NCI-H146 (cell line): ENCODE results near the gene LNPEP.

Source experiments
- DNase-seq: peaks from one replicate; lab custom pipeline; 2025; lab: John Stamatoyannopoulos, UW

LNPEP gene

DNA sequence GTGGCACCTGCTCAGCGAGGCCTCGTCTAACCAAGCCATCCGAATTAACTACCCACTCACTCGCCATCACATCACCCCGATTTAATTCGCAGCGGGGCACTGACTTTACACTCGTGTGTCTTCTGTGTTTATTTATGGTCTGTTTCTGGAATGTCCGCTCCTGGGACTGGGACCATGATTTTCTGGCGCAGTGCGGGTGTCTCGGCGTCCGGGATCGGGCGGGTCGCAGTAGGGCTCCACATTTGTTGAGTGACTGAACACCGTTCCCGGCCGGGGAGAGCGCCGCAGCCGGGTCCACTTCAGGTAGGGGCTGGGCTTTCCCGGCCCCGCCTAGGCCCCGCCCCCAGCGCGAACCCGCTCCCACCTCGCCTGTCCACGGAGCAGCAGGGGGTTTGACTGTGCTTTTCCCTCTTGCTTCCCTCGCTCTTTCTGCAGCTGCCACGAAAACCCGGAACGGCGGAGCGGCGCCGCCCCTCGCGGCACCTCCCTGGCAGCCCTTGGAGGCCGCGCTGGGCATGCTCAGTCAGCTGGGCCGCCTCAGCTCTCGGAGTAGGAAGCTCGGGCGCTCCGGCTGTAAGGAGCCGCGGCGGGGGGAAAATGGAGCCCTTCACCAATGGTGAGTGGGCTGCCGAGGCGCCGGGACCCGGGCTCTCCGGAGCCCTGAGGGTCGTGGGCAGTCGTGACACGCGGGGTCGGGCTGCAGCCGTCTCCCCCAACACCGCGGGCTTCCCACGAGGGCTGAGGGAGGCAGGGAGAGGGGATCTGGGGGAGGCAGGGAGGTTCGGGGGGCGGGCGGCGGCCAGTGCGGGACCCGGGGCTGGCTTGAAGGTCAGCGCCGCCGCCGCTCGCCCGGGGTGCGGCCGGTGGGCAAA, at the start of gene LNPEP:
LNPEP (plus strand) TSS at position 522 of the 872 bp plus-strand sequence; CDS start at position 598, 76 bp downstream.
- DNase-seq, result peak; percentile 96

DNA sequence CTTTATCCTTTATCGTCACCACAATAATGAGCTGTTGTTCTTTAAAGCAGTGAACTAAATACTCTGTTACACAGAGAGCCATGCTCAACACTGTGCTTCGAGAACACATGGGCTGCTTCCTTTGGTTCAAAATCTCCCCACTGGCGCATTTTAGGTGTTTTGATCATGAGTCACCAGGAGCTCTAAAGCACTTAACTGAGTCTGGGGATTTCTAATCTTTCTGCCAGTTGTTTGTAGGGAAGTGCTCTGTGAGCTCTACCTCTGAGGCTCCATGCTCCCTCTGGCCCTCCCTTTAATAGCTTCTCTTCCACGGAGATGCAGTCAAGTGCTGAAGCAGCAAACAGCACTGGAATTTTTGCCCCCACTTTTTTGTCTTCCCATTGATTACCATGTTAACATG, 42.5 kb upstream of the LNPEP start:
- no peak for DNase-seq

DNA sequence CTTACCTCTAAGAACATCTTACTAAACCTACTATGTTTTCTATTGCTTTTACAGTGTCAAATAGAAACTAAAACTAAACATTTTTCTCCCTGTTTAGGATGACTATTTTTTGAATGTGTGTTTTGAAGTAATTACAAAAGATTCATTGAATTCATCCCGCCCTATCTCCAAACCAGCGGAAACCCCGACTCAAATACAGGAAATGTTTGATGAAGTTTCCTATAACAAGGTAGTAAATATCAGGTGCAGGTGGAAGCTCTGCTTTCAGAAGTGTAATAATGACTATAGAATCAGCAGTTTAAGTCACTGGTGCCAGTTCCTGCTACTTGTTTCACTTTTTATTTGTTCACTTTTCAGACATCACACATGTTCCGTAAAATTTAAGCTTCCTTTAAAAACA, 39.6 kb upstream of the LNPEP start:
- no peak for DNase-seq

DNA sequence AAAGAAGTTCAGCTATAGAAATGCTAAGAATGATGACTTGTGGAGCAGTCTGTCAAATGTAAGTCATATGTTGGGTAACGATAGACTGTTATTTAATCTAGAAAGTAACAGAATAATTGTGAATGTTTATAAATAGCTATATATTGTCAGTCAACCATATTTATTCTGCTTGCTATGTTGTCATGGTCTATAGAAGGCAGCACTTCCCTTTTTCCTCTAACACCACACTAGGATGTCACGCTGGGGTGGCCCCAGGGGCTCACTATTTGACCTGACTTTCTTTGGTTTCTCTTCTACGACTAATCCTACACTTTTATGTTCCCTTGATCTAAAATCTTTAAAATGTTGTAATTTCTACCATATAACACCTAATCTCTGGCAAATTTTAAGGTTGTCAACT, 39.1 kb upstream of the LNPEP start:
- no peak for DNase-seq

DNA sequence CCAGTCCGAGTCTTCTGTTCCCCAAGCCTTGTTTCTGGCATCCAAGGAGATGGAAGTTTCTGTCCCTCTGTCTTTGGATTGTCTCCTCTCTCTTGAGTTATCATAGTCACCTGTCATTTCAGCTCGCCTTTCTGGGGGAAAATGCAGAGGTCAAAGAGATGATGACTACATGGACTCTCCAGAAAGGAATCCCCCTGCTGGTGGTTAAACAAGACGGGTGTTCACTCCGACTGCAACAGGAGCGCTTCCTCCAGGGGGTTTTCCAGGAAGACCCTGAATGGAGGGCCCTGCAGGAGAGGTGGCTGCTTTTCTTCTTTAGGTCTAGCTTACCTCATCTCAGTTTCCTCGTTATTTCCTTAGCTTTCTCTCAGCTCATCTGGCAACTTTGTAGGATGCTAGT, 34.5 kb upstream of the LNPEP start:
- no peak for DNase-seq

DNA sequence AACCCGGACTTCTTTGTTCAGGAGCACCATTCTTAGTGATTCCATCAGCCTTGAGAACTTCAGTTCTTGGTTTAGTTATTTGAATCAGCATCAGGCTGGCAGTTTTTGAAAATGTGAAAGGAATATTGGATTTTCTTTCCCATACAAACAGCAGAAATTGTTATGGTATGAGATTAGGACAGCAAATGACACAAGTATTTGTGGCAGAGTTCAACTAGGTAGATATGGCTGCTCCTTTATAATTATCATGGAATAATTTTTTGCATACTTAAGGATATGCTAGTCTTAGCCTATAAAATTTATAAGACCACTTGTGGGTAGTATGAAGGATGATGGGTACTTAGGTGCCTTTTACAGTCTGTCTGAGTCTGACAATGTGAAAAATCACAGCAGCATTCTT, 34.0 kb upstream of the LNPEP start:
- DNase-seq, result no peak

DNA sequence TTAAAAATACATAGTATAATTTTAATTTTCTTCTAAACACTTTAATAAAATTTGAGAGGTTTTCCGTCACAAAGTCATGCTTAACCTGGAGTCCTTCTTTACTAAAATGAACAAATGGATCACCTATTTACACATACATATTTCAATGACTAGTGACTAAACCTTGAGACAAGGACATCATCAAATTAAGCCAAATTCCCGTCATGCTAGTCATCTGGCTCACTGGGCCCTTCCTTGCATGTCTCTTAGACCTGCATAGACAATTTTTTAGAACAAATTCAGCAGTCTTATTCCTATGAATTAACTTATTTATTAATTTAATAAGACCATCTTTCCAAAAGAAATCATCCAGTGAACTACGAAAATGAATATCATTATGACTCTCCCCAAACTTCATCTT, 33.0 kb upstream of the LNPEP start:
- DNase-seq, result no peak

DNA sequence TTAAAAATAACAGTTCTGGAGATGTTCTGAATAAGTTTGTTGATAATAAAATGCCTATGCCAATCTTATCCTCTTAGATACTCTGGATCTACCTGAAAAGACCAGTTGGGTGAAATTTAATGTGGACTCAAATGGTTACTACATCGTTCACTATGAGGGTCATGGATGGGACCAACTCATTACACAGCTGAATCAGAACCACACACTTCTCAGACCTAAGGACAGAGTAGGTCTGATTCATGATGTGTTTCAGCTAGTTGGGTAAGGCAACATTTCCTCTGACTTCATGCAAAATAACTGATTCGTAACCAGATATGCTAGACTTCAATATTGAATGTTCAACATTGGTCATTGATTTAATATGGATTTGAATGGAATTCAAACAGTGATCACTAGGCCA, 32.6 kb upstream of the LNPEP start:
- DNase-seq, result no peak

DNA sequence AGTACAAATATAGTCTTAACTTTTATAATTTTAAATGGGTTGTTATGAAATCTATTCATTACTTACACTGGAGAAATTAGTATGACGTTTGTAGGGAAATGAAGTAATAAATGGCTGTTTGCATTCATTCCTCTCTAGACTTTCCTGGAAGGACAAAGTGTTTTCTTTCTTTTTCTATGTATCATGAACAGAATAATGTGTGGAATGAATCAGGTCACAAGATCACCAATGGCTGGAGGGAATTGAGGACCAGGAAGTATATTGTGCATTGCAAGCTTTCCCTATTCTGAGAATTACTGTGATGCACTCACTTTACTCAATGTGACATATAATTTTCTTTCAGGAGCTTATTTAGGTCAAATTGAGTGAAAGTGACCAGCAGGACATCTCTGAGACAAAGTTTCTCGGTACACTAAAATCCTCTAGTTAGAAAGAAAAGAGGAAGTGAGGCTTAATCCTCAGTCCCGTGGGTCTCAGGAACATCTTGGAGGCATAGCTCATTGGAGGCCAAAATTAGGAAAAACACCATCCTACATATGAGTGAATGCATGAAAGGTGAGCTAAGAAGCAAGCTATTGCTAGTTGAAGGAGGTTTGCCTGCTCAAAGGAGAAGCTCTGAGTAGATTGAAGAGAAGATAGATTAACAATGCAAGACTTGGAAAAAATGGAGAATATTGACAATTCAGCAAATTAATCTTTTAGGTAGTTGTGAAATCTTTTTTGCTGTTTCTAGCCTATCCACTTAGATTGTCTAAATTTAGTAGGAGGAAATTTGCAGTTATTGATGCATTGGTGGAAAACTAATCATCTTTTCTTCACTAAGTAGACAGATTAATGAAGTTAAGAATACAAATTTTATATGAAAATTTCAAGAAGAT, 31.6 kb upstream of the LNPEP start:
- no peak for DNase-seq

DNA sequence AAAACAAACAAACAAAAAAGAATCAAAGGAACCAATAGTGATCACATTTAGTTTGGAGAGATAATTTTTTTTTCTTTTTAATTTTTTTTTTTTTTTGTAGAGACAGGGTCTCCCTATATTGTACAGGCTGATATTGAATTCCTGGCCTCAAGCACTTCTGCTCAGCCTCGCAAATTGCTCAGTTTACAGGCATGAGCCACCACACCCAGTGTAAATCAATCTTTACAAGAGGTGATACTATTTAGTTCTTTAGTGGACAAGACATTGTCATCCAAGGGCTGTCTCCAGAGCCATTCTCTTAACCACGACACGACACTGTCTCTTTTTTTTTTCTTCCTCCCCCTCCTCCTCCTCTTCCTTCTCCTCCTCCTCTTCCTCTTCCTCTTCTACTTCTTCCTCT, 30.0 kb upstream of the LNPEP start:
- no peak for DNase-seq

DNA sequence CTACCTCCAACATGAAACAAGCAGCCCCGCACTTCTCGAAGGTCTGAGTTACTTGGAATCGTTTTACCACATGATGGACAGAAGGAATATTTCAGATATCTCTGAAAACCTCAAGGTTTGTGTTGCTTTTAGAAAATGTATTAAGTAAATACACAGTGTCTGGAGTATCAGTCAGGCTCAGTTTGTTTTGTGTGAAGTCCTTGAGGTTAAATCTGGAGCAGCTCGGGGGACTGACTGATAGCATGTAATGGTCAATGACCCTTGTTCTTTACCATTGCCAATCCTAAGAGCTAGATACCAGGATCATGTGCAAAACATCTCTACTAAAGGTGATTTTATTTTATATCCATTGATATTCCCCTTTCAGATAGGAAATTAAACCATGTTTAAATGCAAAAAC, 26.9 kb upstream of the LNPEP start:
- DNase-seq, result no peak

DNA sequence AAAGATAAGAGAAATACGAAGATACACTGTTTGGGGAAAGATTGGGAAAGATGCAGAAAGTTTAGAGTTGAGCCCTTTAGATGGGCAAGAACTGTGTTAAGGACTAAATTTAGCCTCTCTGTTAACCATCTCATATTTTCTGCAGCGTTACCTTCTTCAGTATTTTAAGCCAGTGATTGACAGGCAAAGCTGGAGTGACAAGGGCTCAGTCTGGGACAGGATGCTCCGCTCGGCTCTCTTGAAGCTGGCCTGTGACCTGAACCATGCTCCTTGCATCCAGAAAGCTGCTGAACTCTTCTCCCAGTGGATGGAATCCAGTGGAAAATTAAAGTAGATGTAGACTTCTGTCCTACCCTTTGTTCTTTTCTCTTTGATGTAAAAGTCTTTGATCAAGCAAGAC, 26.4 kb upstream of the LNPEP start:
- DNase-seq, result no peak

DNA sequence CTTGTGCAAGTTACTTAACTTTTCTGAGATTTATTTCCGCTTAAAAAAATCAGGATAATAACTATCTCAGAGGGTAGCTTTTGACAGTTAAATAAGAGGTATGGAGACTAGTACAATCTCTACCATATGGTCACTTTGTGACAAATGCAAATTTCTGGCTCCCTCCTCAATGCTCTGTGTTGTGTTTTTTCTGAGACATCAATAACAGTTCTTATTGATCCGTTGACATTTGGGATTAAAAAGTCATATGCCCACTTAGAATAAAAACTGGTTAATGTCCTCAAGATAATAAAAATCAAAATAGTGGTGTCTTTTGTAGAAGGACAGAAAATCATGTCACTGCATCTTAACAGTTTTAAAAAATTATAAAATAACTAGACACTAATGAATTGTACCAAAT, 24.7 kb upstream of the LNPEP start:
- DNase-seq, result no peak

DNA sequence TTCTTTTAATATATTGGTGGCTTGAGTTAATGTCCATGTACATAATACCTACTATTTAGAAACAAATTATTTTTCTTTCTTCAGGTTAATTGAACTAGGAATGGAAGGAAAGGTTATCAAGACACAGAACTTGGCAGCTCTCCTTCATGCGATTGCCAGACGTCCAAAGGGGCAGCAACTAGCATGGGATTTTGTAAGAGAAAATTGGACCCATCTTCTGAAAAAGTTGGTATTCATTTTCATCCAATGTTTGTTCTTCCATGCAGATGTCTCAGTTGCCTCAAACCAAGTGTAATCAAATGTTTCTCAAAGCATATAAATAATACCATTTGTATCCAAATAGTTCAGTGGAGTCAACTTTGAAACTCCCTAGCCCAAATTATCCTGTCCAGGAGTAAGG, 22.6 kb upstream of the LNPEP start:
- no peak for DNase-seq

DNA sequence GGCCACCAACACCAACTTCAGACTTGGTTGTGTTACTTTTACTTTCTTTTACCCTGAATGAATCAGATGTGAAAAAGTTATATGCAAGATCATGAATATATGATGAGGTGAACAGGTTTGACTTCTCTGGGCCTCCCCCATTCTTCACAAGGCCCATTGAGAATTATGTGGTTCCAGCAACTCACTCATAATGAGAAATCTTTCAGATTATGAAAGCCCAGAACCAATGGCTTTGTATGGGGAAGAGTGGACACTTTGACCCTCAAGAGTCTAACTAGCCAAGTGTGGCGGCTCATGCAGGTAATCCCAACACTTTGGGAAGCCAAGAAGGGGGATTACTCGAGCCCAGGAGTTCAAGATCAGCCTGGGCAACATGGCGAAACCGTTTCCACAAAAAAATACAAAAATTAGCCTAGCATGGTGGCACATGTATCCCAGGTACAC, 16.1 kb upstream of the LNPEP start:
- DNase-seq, result no peak

DNA sequence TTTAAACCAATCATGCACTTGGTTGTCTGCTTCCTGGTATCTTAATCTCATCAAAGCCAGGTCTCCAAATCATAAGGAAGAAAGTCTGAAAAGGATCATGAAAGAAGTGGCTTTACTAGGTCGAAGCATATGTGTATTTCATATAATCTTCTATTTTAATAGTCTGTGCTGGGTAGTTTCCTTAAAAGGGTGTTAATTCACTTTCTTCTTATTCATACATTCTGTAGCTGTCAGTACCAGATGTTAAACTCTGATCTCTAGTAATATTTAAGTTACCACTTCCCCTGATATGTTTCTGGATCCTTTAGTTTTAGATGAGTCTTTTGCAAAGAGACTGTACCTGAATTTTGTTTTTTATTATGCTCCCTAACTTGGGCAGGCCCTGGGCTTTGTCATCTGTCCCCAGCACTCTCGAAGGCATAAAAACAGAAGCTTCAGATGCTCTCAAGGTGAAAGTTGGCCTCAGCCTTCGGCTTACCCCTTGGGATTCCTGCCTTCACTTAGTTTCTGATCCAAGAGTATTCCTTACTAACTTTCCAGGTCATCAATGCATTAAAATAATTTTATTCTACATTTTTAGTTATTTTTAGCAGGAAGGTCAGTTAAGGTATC, 15.0 kb upstream of the LNPEP start:
- no peak for DNase-seq

DNA sequence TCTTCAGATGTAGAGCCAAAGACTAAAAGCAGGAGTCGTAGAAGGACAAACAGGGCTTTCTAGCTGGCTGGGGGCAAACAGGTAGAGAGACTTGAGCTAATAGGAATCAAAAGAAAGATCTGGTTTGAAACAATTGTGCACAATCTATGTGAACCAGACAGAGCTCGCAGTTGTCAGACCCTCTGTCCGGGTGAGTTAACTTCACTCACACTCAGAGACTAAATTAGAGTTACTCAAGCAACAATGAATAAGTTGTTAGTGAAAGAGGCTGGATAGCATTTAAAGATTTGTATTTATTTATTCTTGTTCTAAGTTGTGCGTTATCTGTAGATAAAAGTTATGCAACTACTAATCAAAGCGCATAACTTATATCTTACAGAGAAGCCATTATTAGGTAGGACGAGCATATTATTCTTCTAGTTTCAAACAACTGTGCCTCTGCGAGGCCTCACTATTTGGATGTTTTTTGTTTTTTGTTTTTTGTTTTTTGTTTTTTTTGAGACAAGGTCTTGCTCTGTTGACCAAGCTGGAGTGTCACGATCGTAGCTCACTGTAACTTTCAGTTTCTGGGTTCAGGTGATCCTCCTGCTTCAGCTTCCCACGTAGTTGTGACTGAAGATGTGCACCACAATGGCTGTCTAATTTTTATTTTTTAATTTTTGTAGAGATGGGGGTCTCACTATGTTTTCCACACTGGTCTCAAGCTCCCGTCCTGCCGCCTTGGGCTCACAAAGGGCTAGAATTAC, 13.2 kb upstream of the LNPEP start:
- DNase-seq, result no peak

DNA sequence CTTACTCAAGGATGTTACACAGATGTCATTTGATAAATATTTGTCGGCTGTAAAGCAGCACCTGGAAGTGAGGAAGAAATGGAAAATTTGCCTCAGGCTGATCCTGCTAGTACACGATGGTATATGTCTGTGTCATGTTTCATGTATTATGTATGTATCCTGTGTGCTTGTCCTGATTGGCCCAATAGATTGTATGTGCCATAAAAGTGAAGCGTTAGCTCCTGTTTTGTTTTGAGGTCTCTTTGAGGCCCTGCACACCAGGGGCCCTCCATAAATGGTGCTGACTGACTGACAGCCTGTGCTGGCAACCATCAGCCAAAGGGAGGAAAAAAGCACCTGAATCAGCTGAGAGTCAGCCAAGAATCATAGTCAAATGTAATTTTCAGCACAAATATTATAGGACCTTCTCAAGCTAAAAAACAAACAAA, 11.8 kb upstream of the LNPEP start:
- peak; percentile 14 for DNase-seq

DNA sequence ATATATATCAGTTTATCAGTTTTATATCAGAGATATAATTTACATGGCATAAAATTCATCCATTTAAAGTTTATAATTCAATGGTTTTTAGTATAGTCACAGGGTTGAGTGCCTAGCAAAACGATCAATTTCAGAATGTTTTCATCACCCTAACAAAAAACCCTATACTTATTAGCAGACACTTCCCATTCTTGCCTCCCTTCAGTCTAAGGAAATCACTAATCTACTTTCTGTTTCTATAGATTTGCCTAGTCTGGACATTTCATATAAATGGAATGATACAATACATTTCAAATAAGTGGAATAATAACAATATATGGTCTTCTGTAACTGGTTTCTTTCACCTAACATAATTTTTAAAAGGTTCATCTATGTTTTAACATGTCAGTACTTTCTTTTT, 9.6 kb upstream of the LNPEP start:
- no peak for DNase-seq

DNA sequence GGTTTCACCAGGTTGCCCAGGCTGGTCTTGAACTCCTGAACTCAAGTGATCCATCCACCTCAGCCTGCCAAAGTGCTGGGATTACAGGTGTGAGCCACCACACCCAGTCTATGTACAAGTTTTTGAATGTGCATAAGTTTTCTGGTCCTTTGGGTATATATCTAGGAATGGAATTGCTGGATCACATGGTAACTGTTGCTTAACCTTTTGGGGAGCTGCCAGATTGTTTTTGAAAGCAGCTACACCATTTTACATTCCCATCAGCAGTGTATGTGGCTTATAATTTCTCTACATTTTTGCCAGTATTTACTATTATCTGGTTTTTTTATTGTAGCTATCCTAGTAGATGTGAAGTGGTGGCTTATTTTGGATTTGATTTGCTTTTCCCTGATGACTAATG, 8.9 kb upstream of the LNPEP start:
- no peak for DNase-seq

DNA sequence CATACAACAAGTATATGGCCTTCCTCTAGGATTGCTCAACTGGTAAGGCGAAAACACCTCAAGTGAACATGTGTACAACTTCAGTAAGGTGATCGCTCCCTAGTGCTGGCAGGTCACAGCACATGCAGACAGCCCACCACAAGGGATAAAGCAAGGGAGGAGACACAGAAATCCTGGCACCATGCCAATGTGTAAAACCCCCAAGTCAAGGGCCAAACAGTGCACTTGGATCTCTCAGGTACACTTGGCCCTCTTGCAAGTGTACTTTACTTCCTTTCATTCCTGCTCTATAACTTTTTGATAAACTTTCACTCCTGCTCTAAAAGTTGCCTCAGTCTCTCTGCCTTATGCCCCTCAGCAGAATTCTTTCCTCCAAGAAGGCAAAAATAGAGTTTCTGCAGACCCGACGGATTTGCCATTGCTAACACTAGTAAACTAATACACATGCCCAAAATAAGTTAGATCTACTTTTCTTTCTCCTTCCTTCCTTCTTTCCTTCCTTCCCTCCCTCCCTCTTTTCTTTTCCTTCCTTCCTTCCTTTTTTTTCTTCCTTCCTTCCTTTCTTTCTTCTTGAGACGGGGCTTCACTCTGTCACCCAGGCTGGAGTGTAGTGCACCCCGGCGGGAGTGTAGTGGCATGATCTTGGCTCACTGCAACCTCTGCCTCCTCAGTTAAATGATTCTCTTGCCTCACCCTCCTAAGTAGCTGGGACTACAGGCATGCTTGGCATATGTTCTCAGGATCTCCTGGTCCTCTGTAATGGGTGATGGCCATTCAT, 6.8 kb upstream of the LNPEP start:
- no peak for DNase-seq
